Ectodermal cell (in vitro differentiated cells): ENCODE data around the gene NEDD4L.
"Not testable (repeated sequence)": the region's sequence is repeated elsewhere in the genome, so short reads cannot be mapped to it uniquely, and the experiment has no call there.

ENCODE experiments used
- H3K27ac ChIP-seq: 2 replicates; pipeline ENCODE4 v1.7.0; 2013; ENCODE audit warnings: mild to moderate bottlenecking, low read depth, low read length; ENCODE audit not compliant: insufficient read depth, poor library complexity, severe bottlenecking
- H3K27me3 ChIP-seq: 2 replicates; pipeline ENCODE4 v1.7.0; 2013; ENCODE audit warnings: mild to moderate bottlenecking, low read length; ENCODE audit not compliant: insufficient read depth, control insufficient read depth, poor library complexity, severe bottlenecking
- H3K36me3 ChIP-seq: one replicate; pipeline ENCODE4 v1.7.0; 2013; ENCODE audit warnings: low read length; ENCODE audit not compliant: control insufficient read depth, insufficient read depth
- H3K4me1 ChIP-seq: one replicate; pipeline ENCODE4 v1.7.0; 2013; ENCODE audit warnings: low read length; ENCODE audit not compliant: control insufficient read depth, insufficient read depth
- H3K4me3 ChIP-seq: 2 replicates; pipeline ENCODE4 v1.7.0; 2013; ENCODE audit warnings: low read depth, low read length, control low read depth; ENCODE audit not compliant: insufficient read depth
- H3K9me3 ChIP-seq: 2 replicates; pipeline ENCODE4 v1.7.0; 2013; ENCODE audit warnings: mild to moderate bottlenecking, low read length, moderate library complexity; ENCODE audit not compliant: control insufficient read depth
- WGBS, 2 experiments: methylation state at CpG; one replicate each; pipeline ENCODE4 v1.1.7; 2013; ENCODE audit warnings: missing lambda C conversion rate in 2 of 2; 5-methylcytosine and 5-hydroxymethylcytosine counted together

NEDD4L gene

GRCh38 chr18:58378411-58379379, 334.7 kb downstream of the NEDD4L start:
- Histone ChIP-seq H3K4me3 (no peak overlapping the region), H3K36me3 (no peaks in the 10 kb centered on the region), H3K4me1 (peaks cover 13% of the 10 kb centered on the region), H3K27me3 (no peaks in the 10 kb centered on the region), H3K9me3 (no peaks in the 10 kb centered on the region), H3K27ac (no peak overlapping the region)
- 90 to 91% methylated on average over 28 of the region's 28 CpGs for WGBS, 2 experiments

GRCh38 chr18:58379443-58379842, 335.4 kb downstream of the NEDD4L start:
- Histone ChIP-seq H3K27me3 (no peaks in the 10 kb centered on the region), H3K36me3 (no peaks in the 10 kb centered on the region), H3K4me1 (peaks cover 9% of the 10 kb centered on the region), H3K4me3 (no peak overlapping the region), H3K27ac (no peak overlapping the region), H3K9me3 (no peaks in the 10 kb centered on the region)
- WGBS, 2 experiments, result 85 to 87% methylated on average over 15 of the region's 15 CpGs

- H3K27me3 ChIP-seq, H3K27ac ChIP-seq, H3K4me3 ChIP-seq, H3K36me3 ChIP-seq, H3K9me3 ChIP-seq, H3K4me1 ChIP-seq: not testable (repeated sequence)
- 90 to 94% methylated on average over 4 of the region's 4 CpGs for WGBS, 2 experiments
These were observed 336.1 kb downstream of the NEDD4L start for GRCh38 chr18:58380113-58380512.

GRCh38 chr18:58381676-58382411, 337.8 kb downstream of the NEDD4L start:
- WGBS, 2 experiments, result 94 to 96% methylated on average over 12 of the region's 12 CpGs
- H3K36me3 ChIP-seq, result peaks cover 4% of the 10 kb centered on the region
- H3K27me3 ChIP-seq, result no peaks in the 10 kb centered on the region
- peaks cover 9% of the 10 kb centered on the region for H3K4me1 ChIP-seq
- H3K9me3 ChIP-seq, result no peaks in the 10 kb centered on the region
- no peak overlapping the region for H3K27ac ChIP-seq
- H3K4me3 ChIP-seq, result no peak overlapping the region

GRCh38 chr18:58382446-58382845, 338.4 kb downstream of the NEDD4L start:
- Histone ChIP-seq H3K27ac (no peak overlapping the region), H3K27me3 (no peaks in the 10 kb centered on the region), H3K9me3 (no peaks in the 10 kb centered on the region), H3K4me1 (peaks cover 9% of the 10 kb centered on the region), H3K4me3 (no peak overlapping the region), H3K36me3 (peaks cover 4% of the 10 kb centered on the region)
- WGBS, 2 experiments, result 88 to 100% methylated on average over 2 of the region's 2 CpGs

GRCh38 chr18:58385472-58385871, 341.4 kb downstream of the NEDD4L start:
- no peak overlapping the region for H3K27ac ChIP-seq
- WGBS, 2 experiments, result 94 to 97% methylated on average over 13 of the region's 13 CpGs
- no peaks in the 10 kb centered on the region for H3K9me3 ChIP-seq

GRCh38 chr18:58386780-58387179, 342.8 kb downstream of the NEDD4L start:
- no peaks in the 10 kb centered on the region for H3K27me3 ChIP-seq
- H3K4me1 ChIP-seq, result peaks cover 4% of the 10 kb centered on the region
- H3K9me3 ChIP-seq, result no peaks in the 10 kb centered on the region
- peaks cover 4% of the 10 kb centered on the region for H3K36me3 ChIP-seq
- no peak overlapping the region for H3K27ac ChIP-seq
- H3K4me3 ChIP-seq, result no peak overlapping the region
- WGBS, 2 experiments, result 94 to 95% methylated on average over 14 of the region's 14 CpGs

More at GRCh38 chr18:58385472-58385871, 341.4 kb downstream of the NEDD4L start:
- Histone ChIP-seq H3K36me3 (peaks cover 4% of the 10 kb centered on the region), H3K4me1 (no peaks in the 10 kb centered on the region), H3K27me3 (no peaks in the 10 kb centered on the region), H3K4me3 (no peak overlapping the region)

- Histone ChIP-seq H3K4me1 (peaks cover 4% of the 10 kb centered on the region), H3K36me3 (peaks cover 4% of the 10 kb centered on the region), H3K9me3 (no peaks in the 10 kb centered on the region), H3K27ac (no peak overlapping the region), H3K4me3 (no peak overlapping the region), H3K27me3 (no peaks in the 10 kb centered on the region)
- 91 to 93% methylated on average over 5 of the region's 5 CpGs for WGBS, 2 experiments
These were observed 343.7 kb downstream of the NEDD4L start for GRCh38 chr18:58387716-58388115.

- H3K4me3 ChIP-seq, result no peak overlapping the region
- peaks cover 4% of the 10 kb centered on the region for H3K36me3 ChIP-seq
- peaks cover 4% of the 10 kb centered on the region for H3K4me1 ChIP-seq
- no peaks in the 10 kb centered on the region for H3K27me3 ChIP-seq
- H3K9me3 ChIP-seq, result no peaks in the 10 kb centered on the region
- 96 to 97% methylated on average over 14 of the region's 14 CpGs for WGBS, 2 experiments
- H3K27ac ChIP-seq, result no peak overlapping the region
These were observed 344.7 kb downstream of the NEDD4L start for GRCh38 chr18:58388736-58389135.

GRCh38 chr18:58389745-58390144, 345.7 kb downstream of the NEDD4L start:
- no peak overlapping the region for H3K27ac ChIP-seq
- no peak overlapping the region for H3K4me3 ChIP-seq
- H3K4me1 ChIP-seq, result peaks cover 4% of the 10 kb centered on the region
- H3K27me3 ChIP-seq, result no peaks in the 10 kb centered on the region
- 93 to 95% methylated on average over 2 of the region's 2 CpGs for WGBS, 2 experiments
- peaks cover 4% of the 10 kb centered on the region for H3K36me3 ChIP-seq
- no peaks in the 10 kb centered on the region for H3K9me3 ChIP-seq
